RWPE1 (cell line): ENCODE measurements around the gene STARD13.

Source experiments
- CTCF ChIA-PET: fragments of 350-600 bp; sonication (Branson Sonifier 250); formaldehyde crosslinking; extraction: SDS; loops from one replicate; lab custom pipeline; 2021; lab: Yijun Ruan, JAX
- POLR2A ChIA-PET: fragments of 400-600 bp; formaldehyde crosslinking; extraction: SDS; loops from one replicate; lab custom pipeline; 2020; ENCODE audit warnings: antibody characterized with exemption; ENCODE audit not compliant: low non-redundant PET; lab: Yijun Ruan, JAX
- DNase-seq: peaks from one replicate; pipeline ENCODE4 v3.0.0; 2012; ENCODE audit warnings: low spot score
- H3K27ac ChIP-seq: fragments of 450-650 bp; 2 replicates; pipeline ENCODE4 v1.5.1; 2017
- CTCF ChIP-seq: fragments of 450-650 bp; conservative IDR thresholded peaks from 2 replicates; pipeline ENCODE4 v1.5.1; 2017; ENCODE audit warnings: low read depth, mild to moderate bottlenecking

STARD13 gene

GRCh38 chr13:33070713-33071112 is 214.8 kb downstream of the STARD13 start:
- no peak overlapping the region for H3K27ac ChIP-seq
- DNase-seq = peak; percentile 15
- no peak for TF ChIP-seq CTCF
- CTCF ChIA-PET = interaction anchor here (0.6 kb wide), 1 partner anchor 12 kb away, joined by 4 read pairs; no protein-coding TSS in a partner anchor
- POLR2A ChIA-PET = no interaction called here

- no peak overlapping the region for H3K27ac ChIP-seq
- ChIA-PET CTCF (no interaction called here), POLR2A (no interaction called here)
- no peak for TF ChIP-seq CTCF
- no peak for DNase-seq
Observed at GRCh38 chr13:33069365-33069764, 216.2 kb downstream of the STARD13 start.

GRCh38 chr13:33066329-33066728 is 219.2 kb downstream of the STARD13 start:
- ChIA-PET CTCF (no interaction called here), POLR2A (no interaction called here)
- DNase-seq = no peak
- H3K27ac ChIP-seq = no peak overlapping the region
- TF ChIP-seq CTCF = no peak

- DNase-seq = no peak
- POLR2A ChIA-PET = no interaction called here
- TF ChIP-seq CTCF = no peak
- H3K27ac ChIP-seq = no peak overlapping the region
- CTCF ChIA-PET = interaction anchor here (0.6 kb wide), 1 partner anchor 1408 kb away, joined by 3 read pairs; no protein-coding TSS in a partner anchor
Observed at GRCh38 chr13:33060815-33061214, 224.7 kb downstream of the STARD13 start.

- no peak for TF ChIP-seq CTCF
- CTCF ChIA-PET = interaction anchor here (0.6 kb wide), 1 partner anchor 12 kb away, joined by 4 read pairs; no protein-coding TSS in a partner anchor
- POLR2A ChIA-PET = no interaction called here
- no peak overlapping the region for H3K27ac ChIP-seq
- no peak for DNase-seq
Observed at GRCh38 chr13:33058776-33059327, 226.7 kb downstream of the STARD13 start.

GRCh38 chr13:33057019-33057780 is 228.4 kb downstream of the STARD13 start:
- DNase-seq = no peak
- POLR2A ChIA-PET = no interaction called here
- H3K27ac ChIP-seq = no peak overlapping the region
- TF ChIP-seq CTCF = no peak
- CTCF ChIA-PET = interaction anchor here (0.5 to 0.6 kb wide), 3 partner anchors 258 to 896 kb away, joined by 3 to 4 read pairs (median 3); no protein-coding TSS in a partner anchor
